BJ (cell line): ENCODE results near the gene GATA5. TPM values are rescaled to one million over a fixed set of nuclear protein-coding genes. Genes with fewer than 3 reads are reported as not detected.

Experiments
- CTCF ChIA-PET: fragments of 350-600 bp; formaldehyde crosslinking; extraction: SDS; loops from one replicate; lab custom pipeline; 2021; ENCODE audit warnings: antibody characterized with exemption, inconsistent platforms; lab: Yijun Ruan, JAX
- POLR2A ChIA-PET: fragments of 300-600 bp; sonication (Branson Sonifier 250); formaldehyde crosslinking; extraction: SDS; loops from one replicate; lab custom pipeline; 2021; ENCODE audit warnings: antibody characterized with exemption; lab: Charles Lee
- DNase-seq: peaks from one replicate; pipeline ENCODE4 v3.0.0-alpha.2; 2011; ENCODE audit warnings: low read depth
- H3K27me3 ChIP-seq: 2 replicates; pipeline ENCODE4 v1.6.0; 2011; ENCODE audit warnings: low read length; ENCODE audit not compliant: control insufficient read depth, insufficient read depth
- H3K36me3 ChIP-seq: 2 replicates; pipeline ENCODE4 v1.5.1; 2011; ENCODE audit warnings: low read length; ENCODE audit not compliant: control insufficient read depth, insufficient read depth
- H3K4me3 ChIP-seq: 2 replicates; pipeline ENCODE4 v1.5.1; 2011; ENCODE audit warnings: low read depth, mild to moderate bottlenecking, control low read depth, low read length
- polyA plus RNA-seq: library from polyadenylated mRNA; depleted of rRNA; stranded (reverse); fragments of >200 nt; gene quantifications from 2 replicates; pipeline ENCODE4 v1.2.3, GENCODE V29; 2011
- TF ChIP-seq, protein P1 (sequence below): IDR thresholded peaks from 2 replicates; pipeline ENCODE4 v1.5.1; 2011; ENCODE audit warnings: low read depth, mild to moderate bottlenecking, control low read depth, inconsistent platforms, low read length, moderate library complexity; ENCODE audit not compliant: insufficient read depth

The GATA5 gene
- polyA plus RNA-seq, 1 experiment: not detected

DNA sequence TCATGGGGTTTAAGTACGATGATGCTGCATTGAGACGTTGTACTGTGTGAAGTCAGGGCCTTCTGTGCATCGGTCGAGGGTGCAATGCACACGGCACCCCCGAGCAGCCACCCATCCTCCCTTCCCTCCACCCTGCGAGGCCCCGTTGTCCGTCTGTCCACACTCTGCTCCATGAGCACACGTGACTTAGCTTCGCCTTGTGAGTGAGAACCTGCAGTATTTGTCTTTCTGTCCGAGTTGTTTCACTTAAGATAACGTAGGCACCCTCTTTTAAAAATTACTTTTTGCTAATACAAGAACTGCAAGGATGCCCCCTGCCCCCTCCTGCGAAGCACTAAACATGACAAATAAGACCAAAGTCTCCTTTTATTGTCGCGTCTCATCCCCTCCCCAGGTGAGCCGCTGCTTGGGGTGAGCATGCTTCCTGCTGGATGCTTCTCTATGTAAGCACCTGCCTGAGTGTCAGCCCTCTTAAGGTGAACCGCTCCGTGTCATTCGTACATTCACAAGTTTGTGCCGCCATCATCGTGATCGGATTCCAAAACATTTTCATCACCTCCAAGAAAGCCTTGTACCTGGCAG is 44.8 kb downstream of the GATA5 start:
- CTCF ChIA-PET: no interaction called here

DNA sequence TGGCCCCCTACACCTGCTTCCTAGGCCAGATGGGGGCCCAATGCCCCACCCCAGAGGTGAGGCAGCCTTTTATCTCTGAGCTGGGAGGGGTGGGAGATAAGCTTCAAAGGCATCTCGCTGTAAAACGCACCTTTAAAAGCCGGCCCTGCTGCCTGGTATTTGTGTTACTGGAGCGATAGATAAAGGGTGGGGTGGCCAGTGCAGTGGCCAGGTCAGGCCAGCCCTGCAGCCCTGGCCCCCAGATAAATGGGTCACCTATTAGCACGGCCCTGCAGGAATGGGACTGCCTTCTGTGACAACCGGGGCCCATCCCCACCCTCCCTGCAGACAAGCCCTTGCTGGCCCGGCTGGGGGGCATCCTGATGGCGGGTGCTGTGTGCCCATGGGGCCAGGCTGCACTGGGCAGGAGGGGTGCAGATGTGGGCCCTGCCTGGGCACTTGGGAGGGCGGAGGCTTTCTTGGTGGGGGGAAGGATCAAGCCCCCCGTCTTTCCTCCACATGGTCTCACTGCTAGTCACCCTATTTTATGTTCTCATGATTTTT is 45.4 kb downstream of the GATA5 start:
- ChIA-PET POLR2A (no interaction called here), CTCF (no interaction called here)
- DNase-seq: no peak
- Histone ChIP-seq H3K36me3 (no peaks in the 10 kb centered on the region), H3K4me3 (no peak overlapping the region), H3K27me3 (peaks cover 12% of the 10 kb centered on the region)
- TF ChIP-seq, protein P1, sequence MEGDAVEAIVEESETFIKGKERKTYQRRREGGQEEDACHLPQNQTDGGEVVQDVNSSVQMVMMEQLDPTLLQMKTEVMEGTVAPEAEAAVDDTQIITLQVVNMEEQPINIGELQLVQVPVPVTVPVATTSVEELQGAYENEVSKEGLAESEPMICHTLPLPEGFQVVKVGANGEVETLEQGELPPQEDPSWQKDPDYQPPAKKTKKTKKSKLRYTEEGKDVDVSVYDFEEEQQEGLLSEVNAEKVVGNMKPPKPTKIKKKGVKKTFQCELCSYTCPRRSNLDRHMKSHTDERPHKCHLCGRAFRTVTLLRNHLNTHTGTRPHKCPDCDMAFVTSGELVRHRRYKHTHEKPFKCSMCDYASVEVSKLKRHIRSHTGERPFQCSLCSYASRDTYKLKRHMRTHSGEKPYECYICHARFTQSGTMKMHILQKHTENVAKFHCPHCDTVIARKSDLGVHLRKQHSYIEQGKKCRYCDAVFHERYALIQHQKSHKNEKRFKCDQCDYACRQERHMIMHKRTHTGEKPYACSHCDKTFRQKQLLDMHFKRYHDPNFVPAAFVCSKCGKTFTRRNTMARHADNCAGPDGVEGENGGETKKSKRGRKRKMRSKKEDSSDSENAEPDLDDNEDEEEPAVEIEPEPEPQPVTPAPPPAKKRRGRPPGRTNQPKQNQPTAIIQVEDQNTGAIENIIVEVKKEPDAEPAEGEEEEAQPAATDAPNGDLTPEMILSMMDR: no peak

More for the DNA sequence above, 44.8 kb downstream of the GATA5 start:
- POLR2A ChIA-PET: no interaction called here
- Histone ChIP-seq H3K27me3 (peaks cover 13% of the 10 kb centered on the region), H3K4me3 (no peak overlapping the region), H3K36me3 (no peaks in the 10 kb centered on the region)
- TF ChIP-seq, protein P1: no peak
- DNase-seq: no peak

DNA sequence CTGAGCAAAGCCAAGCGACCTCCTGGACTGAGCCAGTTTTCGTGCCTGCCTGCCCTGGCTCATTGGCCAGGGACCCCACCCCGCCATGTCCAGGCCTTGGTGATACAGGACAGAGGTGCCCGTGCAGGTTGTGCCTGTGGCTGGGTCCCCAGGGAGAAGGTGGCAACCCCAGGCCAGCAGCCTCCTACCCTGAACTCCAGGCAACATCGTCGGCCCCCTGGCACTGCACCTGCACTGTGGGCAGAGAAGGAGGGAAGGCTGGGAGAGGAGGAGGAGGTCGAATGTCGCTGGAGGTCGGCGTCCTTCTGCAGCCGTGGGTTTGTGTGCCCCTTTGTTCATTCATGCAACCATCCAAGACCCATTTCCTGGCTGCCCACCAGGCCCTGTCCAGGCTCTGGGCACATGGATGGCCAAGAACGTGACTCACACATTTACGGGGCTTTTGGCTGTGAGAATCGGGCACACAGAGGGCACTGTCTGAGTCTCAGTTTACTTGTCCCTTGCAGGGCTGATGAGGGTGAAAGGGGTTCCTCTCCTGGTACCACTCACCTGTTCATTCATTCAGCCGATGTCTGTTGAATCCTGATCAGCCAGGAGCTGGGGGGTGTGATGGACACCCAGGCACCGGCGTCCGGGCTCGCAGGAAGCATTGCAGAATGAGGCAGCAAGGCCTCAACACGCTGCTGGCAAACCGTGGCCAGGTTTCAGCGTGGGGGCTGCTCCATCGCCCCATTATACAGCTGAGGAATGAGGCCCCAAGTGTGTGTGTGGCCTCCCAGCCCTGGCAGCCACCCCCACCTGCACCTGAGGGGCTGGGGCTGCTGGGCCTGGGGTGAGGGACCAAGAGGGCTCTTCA is 46.1 kb downstream of the GATA5 start:
- TF ChIP-seq, protein P1: no peak
- Histone ChIP-seq H3K36me3 (no peaks in the 10 kb centered on the region), H3K27me3 (peaks cover 11% of the 10 kb centered on the region), H3K4me3 (no peak overlapping the region)
- ChIA-PET CTCF (no interaction called here), POLR2A (no interaction called here)
- DNase-seq: no peak

DNA sequence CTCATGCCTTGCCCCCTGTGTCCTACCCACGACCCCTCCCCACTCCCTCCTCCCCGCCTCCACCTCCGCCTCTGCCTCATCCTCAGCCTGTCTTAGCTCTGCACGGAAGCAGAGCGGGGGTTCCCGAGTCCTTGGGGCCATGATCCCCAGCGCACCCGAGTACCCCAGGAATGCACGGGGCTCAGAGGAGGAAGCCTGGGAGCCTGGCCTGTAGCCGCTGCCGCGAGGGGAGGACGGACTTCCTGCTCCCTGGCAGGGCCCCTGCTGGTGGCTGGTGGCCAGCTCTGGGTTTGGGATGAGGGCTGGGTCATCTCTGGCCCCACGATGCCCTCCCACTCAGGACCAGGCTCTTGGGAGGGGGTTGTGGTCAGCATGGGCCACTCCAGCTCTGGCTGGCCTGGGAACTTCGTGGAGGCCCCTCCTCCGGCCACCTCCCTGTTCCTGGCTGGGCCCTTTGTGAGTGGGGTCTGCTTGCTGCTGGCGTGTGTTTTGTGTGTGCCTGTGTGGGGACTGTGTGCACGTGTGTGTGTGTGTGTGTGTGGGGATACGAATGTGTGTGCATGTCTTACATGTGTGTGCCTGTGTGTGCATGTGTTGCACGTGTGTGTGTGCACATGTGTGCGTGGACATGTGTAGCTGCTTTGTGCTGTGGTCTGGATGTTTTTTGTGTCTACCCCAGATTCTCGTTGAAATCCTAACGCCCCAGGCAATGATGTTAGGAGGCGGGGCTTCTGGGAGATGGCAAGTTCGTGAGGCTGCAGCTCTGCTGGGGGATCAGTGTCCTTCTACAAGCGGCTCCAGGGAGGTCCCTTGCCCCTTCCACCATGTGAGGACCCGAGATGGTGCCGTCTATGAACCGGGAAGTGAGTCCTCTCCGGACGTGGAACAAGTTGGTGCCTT is 47.1 kb downstream of the GATA5 start:
- TF ChIP-seq, protein P1: no peak
- no peak for DNase-seq
- no peaks in the 10 kb centered on the region for H3K36me3 ChIP-seq
- H3K4me3 ChIP-seq: no peak overlapping the region
- CTCF ChIA-PET: no interaction called here
- peaks cover 10% of the 10 kb centered on the region for H3K27me3 ChIP-seq
- POLR2A ChIA-PET: no interaction called here

DNA sequence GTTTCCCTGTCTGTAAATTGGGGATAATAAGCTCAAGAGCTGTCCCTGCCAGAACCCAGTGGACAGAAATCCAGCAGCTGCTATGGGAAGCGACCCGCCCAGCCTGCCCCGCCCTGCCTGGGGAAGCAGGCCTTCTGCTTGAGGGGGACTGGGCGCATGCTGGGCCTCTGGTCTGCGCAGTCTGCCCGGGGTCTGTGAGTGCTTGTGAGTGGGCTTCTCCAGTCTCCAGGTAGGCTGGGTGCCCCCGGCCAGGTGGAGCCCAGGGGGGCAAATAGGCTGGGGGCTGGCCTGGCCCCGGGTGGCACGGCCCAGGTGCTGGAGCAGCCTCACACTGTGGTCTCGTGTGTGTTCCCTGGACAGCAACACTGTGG is 47.8 kb downstream of the GATA5 start:
- CTCF ChIA-PET: no interaction called here
- DNase-seq: no peak
- POLR2A ChIA-PET: no interaction called here
- Histone ChIP-seq H3K36me3 (no peaks in the 10 kb centered on the region), H3K4me3 (no peak overlapping the region), H3K27me3 (peaks cover 8% of the 10 kb centered on the region)
- TF ChIP-seq, protein P1: no peak
